Stimulated activated CD8-positive, alpha-beta memory T cell treated with anti-CD3 and anti-CD28 coated beads, Interleukin-12 subunit alpha, Interleukin-12 subunit beta, amount 100 ng/mL, for 24 hours (primary cell): ENCODE results near the gene UHRF1.
"Not testable (repeated sequence)": the region's sequence is repeated elsewhere in the genome, so short reads cannot be mapped to it uniquely, and the experiment has no call there.

Experiments
- DNase-seq: peaks from one replicate; pipeline ENCODE4 v3.0.0-alpha.2; 2020; ENCODE audit errors: extremely low read depth

Gene UHRF1

GRCh38 chr19:4900879-4901278, 8.4 kb upstream of the UHRF1 start:
- not testable (repeated sequence) for DNase-seq

- no peak for DNase-seq
Observed at GRCh38 chr19:4902796-4903195, 6.5 kb upstream of the UHRF1 start, which contains the start of gene ARRDC5. TSS of gene ARRDC5 (minus strand) at chr19:4902896. CDS start at chr19:4902825, 71 bp downstream.

DNA sequence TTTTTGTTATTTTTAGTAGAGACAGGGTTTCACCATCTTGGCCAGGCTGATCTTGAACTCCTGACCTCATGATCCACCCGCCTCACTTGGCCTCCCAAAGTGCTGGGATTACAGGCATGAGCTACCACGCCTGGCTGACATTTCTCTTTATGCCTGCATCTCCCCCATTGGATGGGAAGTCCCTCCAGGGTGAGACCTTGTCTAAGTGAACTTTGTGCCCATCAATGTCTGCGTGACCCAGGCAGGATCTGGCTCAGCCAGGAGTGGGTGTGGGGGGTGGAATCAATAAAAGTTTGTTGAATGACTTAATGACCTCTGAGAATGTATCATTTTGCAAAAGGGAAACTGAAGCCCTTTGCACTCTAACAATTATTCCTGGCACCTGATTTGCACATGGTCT, 4.8 kb upstream of the UHRF1 start:
- no peak for DNase-seq

DNA sequence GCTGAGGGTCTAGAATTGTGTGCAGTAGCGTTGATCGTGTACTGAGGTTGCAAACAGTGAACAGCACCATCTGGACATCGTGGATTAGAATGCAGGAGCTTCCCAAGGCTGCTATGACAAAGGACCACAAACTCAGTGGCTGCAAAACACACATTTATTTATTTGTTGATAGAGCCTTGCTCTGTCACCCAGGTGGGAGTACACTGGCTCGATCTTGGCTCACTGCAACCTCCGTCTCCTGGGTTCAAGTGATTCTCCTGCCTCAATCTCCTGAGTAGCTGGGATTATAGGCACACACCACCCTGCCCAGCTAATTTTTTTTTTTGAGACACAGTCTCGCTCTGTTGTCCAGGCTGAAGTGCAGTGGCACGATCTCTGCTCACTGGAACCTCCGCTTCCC, 2.3 kb upstream of the UHRF1 start:
- DNase-seq: no peak

- no peak for DNase-seq
Observed at GRCh38 chr19:4908360-4908759, 941 bp upstream of the UHRF1 start.

GRCh38 chr19:4908781-4909155, 533 bp upstream of the UHRF1 start:
- no peak for DNase-seq

GRCh38 chr19:4909897-4910593, 744 bp downstream of the UHRF1 start:
- peak; percentile 87 for DNase-seq

DNA sequence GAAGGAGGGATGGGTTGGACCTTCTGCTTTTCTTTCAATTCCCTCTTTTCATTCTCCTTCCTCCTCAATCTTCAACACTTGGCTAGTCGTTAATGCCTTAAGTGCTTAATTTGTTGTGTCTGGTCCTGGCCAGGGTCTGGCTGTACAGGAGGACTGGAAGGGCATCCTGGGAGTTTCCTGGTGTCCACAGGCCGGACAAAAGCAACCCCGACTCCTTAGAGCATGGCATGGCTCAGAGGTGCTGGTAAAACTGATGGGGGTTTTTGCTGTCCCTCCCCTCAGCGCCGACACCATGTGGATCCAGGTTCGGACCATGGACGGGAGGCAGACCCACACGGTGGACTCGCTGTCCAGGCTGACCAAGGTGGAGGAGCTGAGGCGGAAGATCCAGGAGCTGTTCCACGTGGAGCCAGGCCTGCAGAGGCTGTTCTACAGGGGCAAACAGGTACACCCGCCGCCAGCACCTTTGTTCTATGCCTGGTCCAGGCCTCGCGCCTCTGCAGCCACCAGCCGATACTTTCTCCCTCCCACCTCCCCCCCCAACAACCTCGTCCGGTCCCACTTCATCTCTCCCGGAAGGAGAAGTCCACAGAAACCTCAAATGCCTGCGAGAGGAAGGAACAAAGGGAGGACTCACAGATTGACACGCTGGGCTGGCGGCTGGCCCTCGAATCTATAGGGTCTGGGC, 1.4 kb downstream of the UHRF1 start:
- DNase-seq: no peak

- DNase-seq: no peak
Observed at GRCh38 chr19:4911314-4911713, 2.0 kb downstream of the UHRF1 start.

DNA sequence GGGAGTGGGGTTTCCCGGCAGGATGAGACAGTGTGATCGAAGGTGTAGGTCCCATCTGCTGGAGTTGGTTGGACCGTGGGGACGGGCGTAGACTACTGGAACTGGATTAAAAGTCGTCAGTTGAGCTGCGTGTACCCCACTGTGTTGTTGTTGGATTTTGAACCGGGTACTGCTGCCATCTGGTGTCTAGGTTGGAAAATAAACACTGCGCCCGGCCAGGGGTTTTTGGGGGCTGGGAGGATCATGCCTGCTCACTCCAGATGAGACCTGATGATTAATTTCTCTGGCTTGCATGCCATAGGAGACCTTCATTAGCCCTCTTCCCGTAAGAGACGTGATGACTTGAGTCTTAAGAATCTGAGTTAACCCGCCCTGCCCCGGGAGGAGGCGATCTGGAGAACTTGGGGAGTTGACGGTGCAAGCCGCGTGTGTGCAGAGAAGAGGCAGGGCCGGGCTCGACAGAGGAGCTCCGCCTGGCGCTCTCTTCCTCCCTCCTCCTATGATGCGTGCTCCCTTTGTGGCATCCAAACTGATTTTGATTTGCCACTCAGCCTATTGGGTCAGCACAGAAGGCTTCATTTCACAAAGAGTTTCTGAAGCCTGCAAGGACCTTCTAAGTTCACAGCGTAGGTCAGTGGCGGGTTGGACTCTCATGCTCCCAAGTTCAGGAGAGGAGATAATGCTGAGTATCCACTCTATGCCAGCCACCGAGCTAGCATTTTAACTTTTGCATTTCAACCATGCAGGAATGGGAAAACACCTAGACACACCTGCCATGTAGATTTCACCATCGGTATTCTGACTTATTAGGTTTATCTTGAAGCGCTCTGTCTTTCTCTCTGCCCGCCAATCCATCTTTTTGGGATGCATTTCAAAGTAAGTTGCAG, 2.7 kb downstream of the UHRF1 start:
- peak; percentile 52 for DNase-seq

- DNase-seq: no peak
Observed at GRCh38 chr19:4913996-4914735, 4.9 kb downstream of the UHRF1 start.

- peak; percentile 51 for DNase-seq
Observed at GRCh38 chr19:4914736-4915501, 5.6 kb downstream of the UHRF1 start.

DNA sequence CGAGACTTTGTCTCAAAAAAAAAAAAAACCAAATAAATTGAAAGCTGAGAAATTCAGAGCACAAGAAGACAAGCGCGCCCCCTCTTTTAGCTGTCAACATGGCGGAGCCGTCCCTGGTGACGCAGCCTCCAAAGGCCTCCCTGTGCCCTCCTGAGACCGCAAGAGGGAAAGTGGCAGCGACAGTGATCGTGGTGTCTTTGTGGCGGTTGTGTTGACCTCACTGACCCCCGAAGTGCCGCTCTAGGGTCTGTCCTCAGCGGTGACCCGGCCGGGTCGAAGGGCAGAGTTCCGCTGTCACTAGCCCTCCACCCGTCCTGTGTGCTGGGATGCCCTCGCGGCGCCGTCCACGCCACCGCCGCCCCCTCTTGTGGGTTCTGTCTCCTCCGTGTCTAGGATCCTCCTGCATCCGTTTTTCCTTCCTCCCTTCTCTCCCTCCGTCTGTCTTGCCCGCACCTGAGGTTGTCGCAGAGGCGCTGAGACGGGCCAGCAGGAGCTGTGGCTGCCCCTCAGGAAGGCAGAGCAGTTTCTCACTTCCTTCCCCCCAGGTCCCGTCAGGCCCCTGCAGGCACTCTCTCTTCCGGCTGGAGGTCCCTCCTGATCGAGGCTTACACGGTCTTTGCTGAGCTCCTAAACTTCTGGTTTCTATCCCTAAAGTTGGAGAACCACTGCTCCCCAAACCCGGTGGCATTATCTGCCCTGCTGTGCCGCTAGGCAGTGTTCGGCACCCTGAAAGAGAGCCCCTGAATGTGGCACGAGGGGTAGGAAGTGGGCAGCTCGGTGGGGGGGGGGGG, 7.2 kb downstream of the UHRF1 start:
- DNase-seq: no peak

DNA sequence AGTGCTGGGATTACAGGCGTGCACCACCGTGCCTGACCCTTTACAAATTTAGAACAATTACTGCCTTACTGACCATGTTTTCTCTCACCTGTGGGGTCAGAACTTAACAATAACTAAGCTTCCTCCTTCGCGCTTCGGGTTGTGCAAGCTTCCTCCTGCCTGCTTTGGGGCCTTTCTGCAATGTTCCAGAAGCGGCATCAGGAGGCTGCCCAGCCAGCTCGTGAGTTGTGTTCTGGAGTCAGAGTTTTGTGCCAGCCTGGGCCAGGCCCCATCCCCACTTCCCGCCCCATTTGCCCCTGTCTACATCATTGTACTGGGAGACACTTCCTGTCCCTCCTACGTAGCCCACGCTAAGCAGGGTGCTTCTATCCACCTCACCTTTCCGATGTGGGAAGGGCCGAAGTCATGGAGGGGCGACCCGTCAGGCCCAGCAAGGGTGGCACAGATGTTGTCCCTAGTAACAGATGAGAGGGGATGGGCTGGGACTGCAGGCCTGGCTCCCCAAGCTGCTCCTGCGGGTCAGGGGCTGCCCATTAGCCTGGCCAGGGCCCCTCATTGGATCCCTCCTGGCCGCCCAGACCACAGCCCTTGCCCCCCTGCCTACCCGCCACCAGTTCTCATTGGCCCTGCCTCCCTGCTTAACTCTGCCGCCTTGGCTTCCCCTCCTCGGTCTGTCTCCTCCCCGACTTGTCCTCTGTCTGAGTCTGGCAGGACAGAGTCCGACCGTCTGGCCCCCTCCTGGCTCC, 13.4 kb downstream of the UHRF1 start:
- no peak for DNase-seq

GRCh38 chr19:4923276-4923747, 14.0 kb downstream of the UHRF1 start:
- no peak for DNase-seq

GRCh38 chr19:4929186-4929585, 19.9 kb downstream of the UHRF1 start:
- no peak for DNase-seq

DNA sequence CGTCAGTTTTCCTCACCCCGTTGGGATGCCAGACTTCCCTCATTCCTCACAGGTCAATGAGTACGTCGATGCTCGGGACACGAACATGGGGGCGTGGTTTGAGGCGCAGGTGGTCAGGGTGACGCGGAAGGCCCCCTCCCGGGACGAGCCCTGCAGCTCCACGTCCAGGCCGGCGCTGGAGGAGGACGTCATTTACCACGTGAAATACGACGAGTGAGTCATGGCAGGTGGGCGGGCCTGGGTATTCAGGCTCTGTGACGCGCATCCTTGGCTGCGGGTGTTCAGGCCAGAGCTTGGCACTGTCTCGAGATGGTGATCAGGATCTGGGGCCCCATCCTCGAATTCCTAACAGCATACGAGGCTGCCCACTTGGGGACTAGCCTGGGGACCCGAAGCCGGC, 21.4 kb downstream of the UHRF1 start:
- no peak for DNase-seq

GRCh38 chr19:4932711-4933110, 23.4 kb downstream of the UHRF1 start:
- no peak for DNase-seq

DNA sequence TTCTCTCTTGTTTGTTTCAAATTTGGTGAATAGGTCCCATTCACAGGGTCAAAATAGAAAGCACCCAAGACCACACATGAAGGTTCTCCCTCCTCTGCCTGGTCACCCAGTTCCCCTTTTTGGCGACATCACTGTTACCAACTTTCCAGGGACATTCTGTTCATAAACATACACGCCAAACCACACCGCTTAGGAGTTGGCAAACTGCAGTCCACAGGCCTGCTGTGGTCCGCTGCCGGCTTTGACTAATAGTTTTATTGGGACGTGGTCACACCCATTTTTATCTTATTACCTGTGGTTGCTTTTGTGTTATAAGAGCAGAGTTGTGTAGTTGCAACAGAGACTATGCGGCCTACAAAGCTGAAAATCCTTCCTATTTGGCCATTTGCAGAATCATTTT, 24.2 kb downstream of the UHRF1 start:
- DNase-seq: no peak
